Lower leg skin (tissue), 3 donors: ENCODE results near the gene OR4M1.

Experiments
- CTCF ChIP-seq, 3 donors: fragments of 450-650 bp; IDR thresholded peaks; one replicate each; pipeline ENCODE4 v1.5.1; 2016; ENCODE audit warnings: antibody characterized with exemption in 3 of 3, mild to moderate bottlenecking in 3 of 3, moderate library complexity in 2 of 3
- POLR2A ChIP-seq, 2 donors: fragments of 450-650 bp; IDR thresholded peaks; one replicate each; pipeline ENCODE4 v1.6.1; 2016 to 2017; ENCODE audit warnings: antibody characterized with exemption in 2 of 2, mild to moderate bottlenecking in 1 of 2, moderate library complexity in 1 of 2

GRCh38 chr14:19800282-19801117, 27.2 kb downstream of the OR4M1 start:
- TF ChIP-seq CTCF (IDR thresholded peaks at IDR 0.05) (no peak), POLR2A (IDR thresholded peaks at IDR 0.05) (no peak)
